ENCODE data around the gene ZBED3.

The ZBED3 gene

DNA sequence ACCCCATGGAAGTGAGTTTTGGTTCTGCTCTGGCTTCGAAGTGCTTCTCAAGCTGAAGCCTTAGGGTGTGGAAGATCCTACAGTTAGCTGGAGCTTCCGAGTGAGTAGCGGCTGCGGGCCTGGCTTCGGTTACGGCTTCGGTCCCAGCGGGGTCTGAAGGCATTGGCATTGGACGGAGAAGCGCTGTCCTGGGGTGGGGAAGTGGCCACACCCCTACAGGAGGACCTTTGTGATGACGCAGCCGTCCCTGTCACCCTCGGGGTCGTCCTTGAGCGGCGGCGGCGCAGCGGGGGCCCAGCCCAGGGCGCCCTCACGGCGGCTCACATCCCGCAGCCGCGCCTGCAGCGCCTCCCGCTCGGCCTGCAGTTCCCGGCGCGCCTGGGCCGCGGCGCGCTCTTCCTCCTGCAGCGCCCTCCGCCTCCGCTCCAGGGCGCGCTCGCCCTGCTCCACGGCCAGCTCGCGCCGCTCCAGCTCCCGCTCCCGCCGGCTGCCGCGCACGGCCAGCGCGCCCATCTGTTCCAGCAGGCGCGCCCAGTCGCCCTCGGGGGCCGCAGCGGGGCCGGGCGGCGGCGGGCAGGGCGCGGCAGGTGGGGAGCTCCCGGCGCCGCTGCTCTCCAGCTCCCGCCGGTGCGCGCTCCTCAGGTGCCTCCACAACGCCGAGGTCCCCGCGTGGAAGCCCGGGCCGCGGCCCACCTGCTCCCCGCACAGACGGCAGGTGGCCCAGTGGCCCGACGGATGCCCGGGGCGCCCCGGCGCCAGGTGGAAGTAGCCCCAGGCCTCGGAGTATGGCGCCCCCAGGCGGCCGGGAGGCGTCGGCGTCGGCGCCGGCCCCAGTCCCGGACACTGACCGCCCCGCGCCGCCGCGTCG is 9.9 kb downstream of the ZBED3 start:
- DNase-seq, result peak; percentile 76

- DNase-seq, result no peak
Observed at GRCh38 chr5:77074745-77075144, 12.3 kb downstream of the ZBED3 start.

DNA sequence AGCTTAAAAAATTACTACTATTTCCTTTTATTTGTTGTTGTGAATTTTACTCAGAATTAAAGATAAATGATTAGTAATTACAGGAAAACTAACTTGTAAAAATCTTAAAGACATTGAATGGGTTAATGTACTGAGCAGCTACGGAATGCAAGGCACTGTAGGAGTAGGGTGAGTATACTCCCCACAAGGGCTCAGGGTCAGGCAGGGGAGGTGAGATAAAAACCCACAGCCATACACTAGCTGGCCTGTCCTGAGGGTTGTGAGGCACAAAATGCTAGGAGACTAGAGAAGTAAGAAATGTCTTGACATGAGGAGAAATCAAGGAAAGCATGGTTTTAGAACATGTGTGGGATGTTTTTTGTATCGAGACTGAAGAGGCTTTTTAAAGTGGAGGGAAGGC is 13.4 kb downstream of the ZBED3 start:
- DNase-seq, result no peak

DNA sequence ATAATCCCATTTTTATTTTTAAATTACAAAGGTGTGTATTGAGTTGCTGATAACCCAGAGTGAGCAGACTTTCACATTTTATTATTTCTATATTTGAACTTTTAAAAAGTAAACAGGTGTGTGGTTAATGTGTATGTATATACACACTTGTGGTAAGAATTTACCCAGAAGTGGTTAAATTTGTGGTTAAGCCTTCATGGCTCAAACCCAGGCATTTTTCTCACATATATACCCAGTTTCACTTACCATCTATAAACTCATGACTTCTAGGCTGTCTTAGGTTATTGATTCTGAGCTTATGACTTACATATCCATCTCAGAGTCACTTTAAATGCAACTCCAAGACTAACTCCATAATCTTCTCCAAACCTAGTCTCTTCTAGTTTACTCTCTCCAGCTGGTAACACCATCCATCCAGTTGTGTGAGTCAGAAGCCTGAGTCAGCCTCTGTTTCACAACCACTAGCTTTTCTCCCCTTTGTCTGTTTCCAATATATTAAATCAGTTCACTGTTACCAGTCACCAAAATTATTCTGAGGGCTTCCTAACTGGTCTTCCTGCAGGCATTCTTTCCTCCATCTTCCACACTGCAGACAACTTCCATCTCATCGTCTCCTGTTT is 20.2 kb downstream of the ZBED3 start:
- DNase-seq, result no peak

- DNase-seq, result no peak
Observed at GRCh38 chr5:77066184-77066583, 20.9 kb downstream of the ZBED3 start.

- DNase-seq, result no peak
Observed at GRCh38 chr5:77065256-77065655, 21.8 kb downstream of the ZBED3 start.

GRCh38 chr5:77064040-77064439 is 23.0 kb downstream of the ZBED3 start:
- DNase-seq, result peak; percentile 9

GRCh38 chr5:77046416-77047073 is 40.5 kb downstream of the ZBED3 start:
- DNase-seq, result no peak

DNA sequence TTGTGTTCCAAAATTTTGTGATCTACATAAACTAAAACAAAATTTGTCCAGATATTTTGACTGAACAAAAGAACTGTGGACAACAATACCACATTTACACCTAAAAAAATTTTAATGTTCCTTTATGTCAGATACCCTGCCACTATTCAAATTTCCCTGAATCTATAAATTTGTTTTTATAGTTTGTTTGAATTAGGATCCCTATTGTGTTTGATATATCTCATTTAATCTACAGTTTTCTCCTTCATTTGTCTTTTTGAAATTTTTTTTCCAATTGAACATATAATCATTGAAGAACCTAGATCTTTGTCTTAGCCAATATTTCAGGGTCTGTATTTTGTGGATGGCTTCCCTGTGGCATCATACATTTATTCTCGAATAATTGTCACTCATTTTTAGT is 51.1 kb downstream of the ZBED3 start:
- DNase-seq, result no peak

DNA sequence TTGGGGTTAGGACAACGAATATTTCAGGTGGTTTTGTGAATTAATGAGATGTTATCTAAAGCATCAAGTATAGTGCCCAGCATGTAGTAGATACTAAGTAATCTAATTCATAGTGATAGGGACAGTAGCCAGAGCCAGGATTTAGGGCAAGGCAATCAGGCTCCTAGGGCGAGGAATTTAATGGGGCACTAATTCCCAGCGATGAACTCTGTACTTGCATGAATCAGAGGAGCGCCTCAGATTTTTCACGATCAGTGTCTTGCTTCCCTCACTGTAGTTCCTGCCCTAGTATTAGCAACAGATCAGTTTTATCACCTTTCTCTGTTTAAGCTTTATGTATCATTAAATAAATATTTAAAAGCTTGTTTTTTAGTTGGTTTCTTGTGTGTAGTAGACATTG is 53.7 kb downstream of the ZBED3 start:
- DNase-seq, result no peak

DNA sequence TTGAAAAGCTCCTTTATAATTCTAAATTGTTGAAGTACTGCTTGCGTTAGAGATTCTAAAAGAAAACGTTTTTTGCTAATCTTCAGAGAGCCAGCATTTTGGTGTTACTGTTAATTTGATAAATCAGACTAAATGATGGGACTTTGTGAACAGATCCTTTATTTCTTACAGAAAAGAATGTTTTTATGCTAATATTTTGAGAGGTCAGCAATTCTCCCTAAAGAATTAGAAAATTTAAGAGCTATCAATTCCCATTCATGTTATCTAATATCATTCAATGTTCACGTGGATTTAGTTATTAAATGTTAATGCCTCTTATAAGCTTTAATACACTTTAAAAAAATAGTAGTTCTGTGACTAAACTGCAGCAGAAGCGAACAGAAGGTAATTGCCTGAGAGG is 54.5 kb downstream of the ZBED3 start:
- no peak for DNase-seq

- DNase-seq, result no peak
Observed at GRCh38 chr5:77031891-77032290, 55.2 kb downstream of the ZBED3 start.

DNA sequence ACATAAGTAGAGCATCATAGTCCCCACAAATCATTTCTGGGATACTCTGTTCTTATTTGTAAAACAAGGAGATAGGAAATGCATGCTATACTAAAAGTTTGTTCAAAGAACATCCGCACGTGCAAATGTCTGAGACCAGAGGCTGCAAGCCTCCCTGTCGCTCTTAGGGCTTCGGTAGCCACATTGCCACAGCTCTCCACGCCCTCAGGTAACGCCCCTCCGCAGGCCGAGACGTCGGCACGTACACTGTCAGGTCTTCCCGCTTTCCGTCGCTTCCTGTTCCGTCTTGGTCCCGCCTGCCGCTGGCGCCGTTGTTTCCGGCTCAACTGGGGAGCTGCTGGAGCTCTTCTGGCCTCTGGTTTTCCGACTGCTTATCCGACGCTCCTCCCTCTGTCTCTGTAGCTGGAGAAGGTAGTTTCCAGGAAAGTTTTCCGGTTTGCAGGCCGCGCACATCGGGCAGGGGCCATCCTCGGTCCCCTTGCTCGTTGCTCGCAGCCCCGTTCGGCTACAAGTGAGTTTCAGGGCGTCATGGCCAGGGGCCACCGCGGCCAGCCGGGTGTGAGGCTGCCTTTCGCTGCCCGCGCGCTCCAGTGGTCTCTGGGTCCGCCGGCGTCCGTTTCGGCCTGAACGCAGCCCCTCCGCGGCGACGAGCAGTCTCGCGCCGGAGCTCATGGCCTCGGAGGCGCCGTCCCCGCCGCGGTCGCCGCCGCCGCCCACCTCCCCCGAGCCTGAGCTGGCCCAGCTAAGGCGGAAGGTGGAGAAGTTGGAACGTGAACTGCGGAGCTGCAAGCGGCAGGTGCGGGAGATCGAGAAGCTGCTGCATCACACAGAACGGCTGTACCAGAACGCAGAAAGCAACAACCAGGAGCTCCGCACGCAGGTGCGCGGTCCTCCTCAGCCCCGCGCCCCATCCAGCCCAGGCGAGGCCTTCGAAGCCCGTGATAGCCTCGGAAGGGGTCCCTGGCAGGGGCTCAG is 56.7 kb downstream of the ZBED3 start, which contains the start of gene AGGF1:
TSS of gene AGGF1 (plus strand) at position 308 of the 975 bp plus-strand sequence. CDS start at position 671, 363 bp downstream.
- DNase-seq, result peak; percentile 97

DNA sequence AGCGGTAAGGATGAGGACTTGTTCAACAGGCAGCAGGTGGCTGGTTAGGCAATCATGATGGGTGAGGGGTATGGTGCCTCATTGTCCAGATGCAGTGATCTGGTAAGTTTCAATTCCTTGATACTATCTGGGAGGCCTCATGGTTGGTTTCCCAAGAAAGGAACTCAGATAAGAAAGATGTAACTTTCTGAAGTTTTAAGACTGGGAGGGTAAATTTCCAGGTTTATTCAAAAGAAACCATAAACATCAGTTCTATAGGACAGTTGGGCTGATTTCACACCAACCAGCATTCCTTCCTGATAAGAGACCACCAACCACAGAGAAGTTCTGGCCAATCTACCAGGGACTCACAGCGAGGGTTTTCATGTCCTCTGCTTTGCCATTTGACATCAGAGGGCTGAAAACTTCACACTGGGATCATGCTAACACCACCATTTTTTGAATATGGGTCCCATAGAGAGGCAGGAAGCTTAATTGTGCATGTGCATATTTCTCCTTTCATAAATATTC is 57.7 kb downstream of the ZBED3 start:
- DNase-seq, result no peak

- DNase-seq, result no peak
Observed at GRCh38 chr5:77028631-77029375, 58.3 kb downstream of the ZBED3 start.

GRCh38 chr5:77024490-77024889 is 62.6 kb downstream of the ZBED3 start:
- DNase-seq, result no peak

DNA sequence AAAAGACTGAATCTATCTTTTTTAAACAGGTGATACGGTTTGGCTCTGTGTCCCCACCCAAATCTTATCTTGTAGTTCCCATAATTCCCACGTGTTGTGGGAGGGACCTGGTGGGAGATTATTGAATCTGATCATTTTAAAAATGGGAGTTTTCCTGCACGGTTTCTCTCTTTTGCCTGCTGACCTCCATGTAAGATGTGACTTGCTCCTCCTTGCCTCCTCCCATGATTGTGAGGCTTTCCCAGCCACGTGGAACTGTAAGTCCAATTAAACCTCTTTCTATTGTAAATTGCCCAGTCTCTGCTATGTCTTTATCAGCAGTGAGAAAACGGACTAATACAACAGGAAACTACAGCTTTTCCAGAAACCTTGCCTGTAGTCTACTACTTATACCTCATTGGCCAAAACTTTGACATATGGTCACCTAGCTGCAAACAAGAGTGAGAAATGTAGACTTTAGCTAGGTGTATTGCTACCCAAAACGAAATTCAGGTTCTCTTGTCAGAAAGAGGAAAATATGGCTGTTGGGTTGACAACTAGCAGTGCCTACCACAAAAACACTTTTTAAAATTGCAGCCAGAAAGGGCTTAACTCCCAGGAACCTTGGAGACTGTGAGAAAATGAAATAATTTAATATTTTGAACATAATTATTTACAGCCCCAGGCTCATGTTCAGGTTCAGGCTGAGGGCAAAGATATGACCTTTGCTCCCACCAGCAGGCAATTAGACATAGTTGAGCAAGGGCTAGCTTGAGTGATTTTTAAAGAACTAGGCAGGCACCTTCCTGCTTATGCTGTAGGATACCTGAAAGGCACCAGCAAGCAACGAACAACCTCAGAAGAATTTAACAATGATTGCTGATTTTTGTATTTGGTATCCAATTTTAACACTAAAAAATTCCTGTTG is 64.3 kb downstream of the ZBED3 start:
- DNase-seq, result no peak
